ENCODE measurements around the gene SESN1.
A peak's percentile ranks its signal among the peaks of the same experiment; 100 is the strongest.

The SESN1 gene

GRCh38 chr6:109060571-109060970 lies 34.1 kb downstream of the SESN1 start:
- DNase-seq (ENCODE audit: low read depth) = no peak

DNA sequence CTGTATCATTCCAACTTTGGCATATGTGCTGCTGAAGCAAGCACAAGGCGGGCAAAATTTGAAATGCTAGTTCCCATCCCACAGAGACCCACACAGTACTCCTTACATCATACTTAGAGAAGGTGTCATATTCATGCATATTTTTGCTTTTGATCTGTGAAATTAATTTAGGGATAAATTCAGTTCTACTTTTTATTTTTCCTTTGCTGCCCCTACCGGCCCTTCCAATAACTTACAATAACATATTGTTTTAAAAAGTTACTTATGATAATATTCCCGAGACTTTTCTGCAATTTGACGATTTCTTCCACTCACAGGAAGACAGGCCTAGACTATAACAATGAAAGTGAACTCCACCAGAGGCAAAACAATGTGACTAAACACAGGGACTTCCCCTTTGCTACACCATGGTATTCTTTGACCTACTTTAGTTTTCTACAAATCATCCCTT lies 35.0 kb downstream of the SESN1 start:
- peak; percentile 20 for DNase-seq (ENCODE audit: low read depth)

- DNase-seq (ENCODE audit: low read depth) = peak; percentile 38
Observed at GRCh38 chr6:109059153-109059552, 35.5 kb downstream of the SESN1 start.

GRCh38 chr6:109058620-109059019 lies 36.0 kb downstream of the SESN1 start:
- DNase-seq (ENCODE audit: low read depth) = no peak

DNA sequence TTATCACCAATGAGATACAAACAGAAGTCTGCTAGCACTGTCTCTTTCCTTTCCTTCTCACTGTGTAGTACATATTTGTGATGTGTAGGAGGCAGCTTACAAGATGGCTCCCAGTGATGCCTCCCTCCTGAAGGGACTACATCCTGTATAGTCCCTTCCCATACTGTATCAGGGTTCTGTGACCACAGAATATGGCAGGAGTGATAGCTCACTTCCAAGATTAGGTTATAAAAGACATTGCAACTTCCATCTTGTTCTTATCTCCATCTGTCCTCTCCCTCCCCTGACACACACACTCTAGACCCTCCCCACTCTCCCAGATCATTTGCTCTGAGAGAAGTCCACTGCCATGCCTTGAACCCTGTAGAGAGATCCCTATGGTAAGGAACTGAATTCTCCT lies 38.0 kb downstream of the SESN1 start:
- no peak for DNase-seq (ENCODE audit: low read depth)

DNA sequence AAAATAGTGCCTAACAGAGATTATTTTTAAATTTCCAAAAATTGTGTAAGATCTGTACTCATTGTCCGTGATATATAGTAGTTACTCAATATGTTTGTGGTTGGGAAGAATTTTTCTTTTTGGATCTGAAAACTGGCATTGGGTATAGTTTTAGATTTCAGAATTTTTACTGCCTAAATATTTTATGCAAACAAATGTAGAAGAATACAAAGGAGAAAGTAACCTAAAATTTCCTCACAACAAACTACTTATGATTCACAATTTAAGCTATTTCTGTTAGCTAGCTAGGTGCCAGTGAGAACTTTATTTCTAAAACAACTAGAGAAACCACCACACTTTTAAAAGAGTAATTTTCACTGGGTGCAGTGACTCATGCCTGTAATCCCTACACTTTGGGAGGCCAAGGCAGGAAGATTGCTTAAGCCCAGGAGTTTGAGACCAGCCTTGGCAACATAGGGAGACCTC lies 38.8 kb downstream of the SESN1 start:
- DNase-seq (ENCODE audit: low read depth) = peak; percentile 68

DNA sequence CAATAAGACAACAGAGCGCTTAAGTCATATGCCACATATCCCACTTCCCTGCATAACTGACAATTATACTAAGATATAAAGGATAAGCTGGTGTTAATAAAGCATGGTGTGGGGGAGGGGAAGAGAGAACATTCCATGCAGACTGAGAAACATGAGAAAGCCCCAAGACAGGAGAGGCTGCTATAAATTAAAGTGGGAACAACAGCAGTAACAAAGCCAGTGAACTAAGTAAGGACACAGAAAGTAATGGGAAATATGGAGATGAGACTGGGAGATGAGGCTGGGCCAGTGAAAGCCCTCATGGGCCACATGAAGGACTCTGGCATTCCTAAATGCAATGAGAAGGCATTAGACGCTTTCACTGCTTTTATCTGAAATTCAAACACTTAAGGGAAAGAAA lies 41.3 kb downstream of the SESN1 start:
- DNase-seq (ENCODE audit: low read depth) = no peak

DNA sequence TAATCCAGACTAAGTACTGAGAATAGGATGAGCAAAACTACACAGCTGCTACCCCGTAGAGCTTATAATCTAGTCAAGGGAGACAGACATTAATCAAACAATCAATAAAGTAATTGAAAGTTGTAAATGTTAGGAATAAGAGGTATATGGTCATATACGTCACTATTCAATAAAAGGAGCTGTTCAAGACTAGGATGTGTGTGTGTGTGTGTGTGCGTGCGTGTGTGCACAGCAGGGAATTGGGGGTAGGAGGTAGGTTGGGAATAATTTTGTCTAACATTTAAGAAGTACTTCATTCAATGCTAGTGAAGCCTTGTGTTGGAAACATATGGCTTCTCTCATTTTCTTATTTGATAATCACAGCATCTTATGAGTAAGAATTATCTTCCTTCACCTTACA lies 41.8 kb downstream of the SESN1 start:
- no peak for DNase-seq (ENCODE audit: low read depth)

GRCh38 chr6:109052018-109052651 lies 42.5 kb downstream of the SESN1 start:
- no peak for DNase-seq (ENCODE audit: low read depth)

GRCh38 chr6:109051301-109052017 lies 43.2 kb downstream of the SESN1 start:
- no peak for DNase-seq (ENCODE audit: low read depth)

- DNase-seq (ENCODE audit: low read depth) = no peak
Observed at GRCh38 chr6:109050447-109051102, 44.1 kb downstream of the SESN1 start.

GRCh38 chr6:109050012-109050411 lies 44.6 kb downstream of the SESN1 start:
- no peak for DNase-seq (ENCODE audit: low read depth)

DNA sequence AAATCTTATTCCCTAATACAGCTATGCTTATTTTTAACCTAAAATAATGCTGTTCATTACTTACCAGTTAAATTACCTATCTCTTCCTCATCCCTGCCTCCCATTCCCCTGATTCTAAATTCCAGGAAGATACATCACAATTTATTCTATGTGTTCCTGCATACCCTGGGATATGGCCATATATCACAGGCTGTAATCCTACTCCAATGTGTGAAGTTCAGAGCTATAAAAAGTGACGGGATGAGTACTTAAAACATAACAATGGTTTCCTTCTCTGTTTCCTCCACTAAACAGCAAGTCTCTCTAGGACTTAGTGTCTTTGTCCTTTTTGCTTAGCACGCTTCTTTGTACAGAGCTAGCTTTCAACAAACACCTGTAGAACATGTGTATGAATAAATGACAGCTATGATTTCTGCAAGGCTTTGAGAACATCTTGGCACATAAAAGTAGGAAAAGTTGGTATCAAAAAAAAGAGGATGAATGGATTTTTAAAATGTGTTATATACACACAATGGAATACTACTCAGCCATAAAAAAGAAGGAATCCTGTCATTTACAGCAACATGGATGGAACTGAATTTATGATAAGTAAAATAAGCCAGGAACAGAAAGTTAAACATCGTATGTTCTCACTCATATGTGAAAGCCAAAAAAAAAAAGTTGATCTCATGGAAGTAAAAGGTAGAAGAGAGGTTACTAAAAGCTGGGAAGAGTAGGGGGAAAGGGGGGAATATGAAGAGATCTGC lies 45.8 kb downstream of the SESN1 start:
- DNase-seq (ENCODE audit: low read depth) = no peak

DNA sequence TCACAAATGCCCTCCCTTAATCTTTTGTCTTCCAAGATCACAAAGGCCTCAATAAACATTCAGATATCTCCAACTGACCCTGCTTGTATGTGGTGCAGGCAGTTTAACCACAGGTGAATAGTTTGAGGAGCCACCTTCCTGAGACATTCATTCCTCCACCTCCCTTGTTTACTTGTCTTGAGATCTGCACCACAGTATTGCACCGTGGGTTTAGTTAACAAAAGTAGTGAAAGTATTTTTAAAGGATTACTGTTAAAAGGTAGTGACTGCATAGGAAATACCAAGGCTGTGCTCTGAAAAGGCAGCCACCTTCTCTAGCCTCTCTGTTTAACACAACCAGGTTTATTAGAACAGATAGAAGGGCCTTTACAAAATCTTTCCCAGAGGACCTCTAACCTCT lies 46.5 kb downstream of the SESN1 start:
- no peak for DNase-seq (ENCODE audit: low read depth)

- no peak for DNase-seq (ENCODE audit: low read depth)
Observed at GRCh38 chr6:109045493-109045892, 49.2 kb downstream of the SESN1 start.

- no peak for DNase-seq (ENCODE audit: low read depth)
Observed at GRCh38 chr6:109039795-109040194, 54.9 kb downstream of the SESN1 start.

DNA sequence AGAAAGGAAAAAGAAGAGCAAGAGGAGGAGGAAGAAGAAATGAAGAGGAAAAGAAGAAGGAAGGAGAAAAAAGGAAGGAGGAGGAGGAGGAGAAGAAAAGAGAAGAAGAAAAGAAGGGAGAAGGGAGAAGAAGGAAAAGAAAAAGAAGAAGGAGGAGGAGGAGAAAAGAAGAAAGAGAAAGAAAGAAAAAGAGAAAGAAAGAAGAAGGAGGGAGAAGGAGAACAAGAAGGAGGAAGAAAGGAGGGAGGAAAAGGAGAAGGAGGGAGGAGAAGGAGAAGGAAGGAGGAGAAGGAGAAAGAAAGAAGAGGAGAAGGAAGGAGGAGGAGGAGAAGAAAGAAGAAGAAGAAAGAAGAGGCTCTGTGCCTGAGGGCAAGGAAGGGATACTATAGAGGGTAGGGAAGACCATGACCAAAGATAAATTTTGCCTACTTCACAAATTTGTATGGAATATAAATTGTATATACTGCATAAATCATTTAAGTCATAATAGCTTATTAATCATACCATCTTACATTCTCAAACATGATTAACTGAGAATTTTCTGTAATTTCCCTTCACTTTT lies 55.7 kb downstream of the SESN1 start:
- DNase-seq (ENCODE audit: low read depth) = no peak

DNA sequence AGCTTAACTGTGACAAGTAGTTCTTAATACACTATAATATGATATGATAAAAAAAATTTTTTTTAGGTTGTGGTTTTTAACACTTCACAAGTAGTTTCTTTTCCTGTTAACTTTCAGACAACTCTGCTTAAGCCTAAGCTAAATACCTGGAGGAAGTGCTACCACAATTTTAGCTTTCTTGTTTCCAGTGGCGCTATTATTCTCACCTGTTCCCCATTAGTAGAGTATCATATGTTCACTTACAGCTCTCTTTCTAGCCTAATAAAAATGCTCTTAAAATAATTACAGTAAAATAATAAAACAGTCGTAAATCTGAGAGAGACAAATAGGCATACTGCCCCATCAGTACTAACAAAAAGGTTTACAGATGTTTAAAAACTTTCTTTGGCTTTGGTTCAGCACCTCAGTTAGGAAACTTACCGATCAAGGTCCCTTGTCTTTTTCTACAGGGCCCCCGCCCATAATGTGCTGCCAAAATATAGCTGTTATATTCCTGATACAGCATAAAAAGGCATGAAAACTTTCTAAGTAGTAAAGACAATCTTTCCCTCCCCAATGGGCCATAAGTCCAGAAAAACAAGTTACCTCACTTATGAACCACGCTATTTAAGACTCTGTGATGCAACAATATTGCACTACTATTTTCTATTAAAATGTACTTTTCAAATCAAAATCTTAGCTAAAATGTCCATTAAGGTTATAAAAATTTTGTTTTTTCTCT lies 57.9 kb downstream of the SESN1 start:
- no peak for DNase-seq (ENCODE audit: low read depth)

DNA sequence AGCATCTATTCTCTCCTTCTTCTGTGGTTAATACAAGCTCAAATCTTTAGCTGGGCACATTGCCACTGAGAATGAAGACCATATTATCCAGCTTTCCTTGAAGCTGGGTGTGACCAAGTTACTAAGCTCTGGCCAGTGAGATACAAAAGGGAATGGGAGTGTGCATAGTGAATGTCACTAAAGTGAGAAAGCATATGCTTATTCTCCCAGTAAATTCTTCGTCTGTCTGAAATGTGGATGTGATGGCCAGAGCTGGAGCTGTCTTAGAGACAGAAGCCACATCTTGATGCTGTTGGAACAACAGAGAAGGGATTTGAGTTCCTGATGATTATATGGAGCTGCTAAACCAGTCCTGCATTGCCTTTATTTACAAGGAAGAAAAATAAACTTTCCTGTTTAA lies 60.1 kb downstream of the SESN1 start:
- no peak for DNase-seq (ENCODE audit: low read depth)

GRCh38 chr6:109033655-109034054 lies 61.0 kb downstream of the SESN1 start:
- DNase-seq (ENCODE audit: low read depth) = no peak

DNA sequence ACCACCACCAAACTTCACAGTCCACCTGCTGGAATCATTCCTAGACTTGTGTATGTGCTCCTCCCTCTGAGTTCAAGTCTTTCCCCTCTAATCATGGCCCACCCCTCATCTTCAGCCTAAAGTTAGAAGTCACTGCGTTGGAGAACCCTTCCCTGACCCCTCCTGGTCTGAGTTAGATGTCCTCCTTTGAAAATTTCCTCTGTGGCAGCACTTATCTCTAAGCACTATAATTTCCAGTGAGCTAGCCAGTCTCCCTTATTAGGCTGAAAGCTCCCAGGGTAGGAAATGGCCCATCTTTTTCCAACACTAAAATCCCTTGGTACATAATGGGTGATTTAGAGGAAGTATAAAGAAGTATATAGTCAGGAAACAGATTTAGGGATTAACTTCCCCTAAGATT lies 63.2 kb downstream of the SESN1 start:
- no peak for DNase-seq (ENCODE audit: low read depth)

DNA sequence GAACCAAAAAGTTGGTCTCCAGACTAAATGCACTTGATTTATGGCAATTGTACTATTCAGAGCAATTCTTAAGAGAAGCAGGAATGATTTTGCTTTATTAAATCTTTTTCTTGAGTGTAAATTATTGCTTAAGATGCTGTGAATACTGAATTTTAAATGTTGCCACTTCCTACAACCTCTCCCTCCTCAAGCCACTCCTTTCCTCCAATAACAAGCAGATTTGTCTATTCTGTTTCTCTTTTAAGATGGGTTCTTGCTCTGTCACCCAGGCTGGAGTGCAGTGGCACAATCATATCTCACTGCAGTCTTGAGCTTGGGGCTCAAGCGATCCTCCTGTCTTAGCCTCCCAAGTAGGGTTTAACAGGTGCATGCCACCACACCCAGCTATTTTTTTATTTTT lies 65.3 kb downstream of the SESN1 start:
- DNase-seq (ENCODE audit: low read depth) = no peak

All from fibroblast of gingiva (primary cell).